Stimulated activated naive CD8-positive, alpha-beta T cell treated with anti-CD3 and anti-CD28 coated beads, Interleukin-15, Interleukin-2, amounts not matched to agents 100 ng/mL and 50 ng/mL, for 24 hours (primary cell): ENCODE data around the gene KRT34.
"Not testable (repeated sequence)": the region's sequence is repeated elsewhere in the genome, so short reads cannot be mapped to it uniquely, and the experiment has no call there.

Experiments used
- H3K27ac Mint-ChIP-seq: one replicate; pipeline ENCODE4 v1.8.0; 2021; ENCODE audit warnings: mild to moderate bottlenecking, mixed read lengths
- H3K27me3 Mint-ChIP-seq: one replicate; pipeline ENCODE4 v1.8.0; 2021; ENCODE audit warnings: mixed read lengths
- H3K36me3 Mint-ChIP-seq: one replicate; pipeline ENCODE4 v1.8.0; 2021; ENCODE audit warnings: low read depth, mixed read lengths
- H3K4me1 Mint-ChIP-seq: one replicate; pipeline ENCODE4 v1.8.0; 2021; ENCODE audit warnings: low read depth, mixed read lengths
- H3K4me3 Mint-ChIP-seq: one replicate; pipeline ENCODE4 v1.8.0; 2021; ENCODE audit warnings: mild to moderate bottlenecking, mixed read lengths
- H3K9me3 Mint-ChIP-seq: one replicate; pipeline ENCODE4 v1.8.0; 2021; ENCODE audit warnings: mixed read lengths

The KRT34 gene

DNA sequence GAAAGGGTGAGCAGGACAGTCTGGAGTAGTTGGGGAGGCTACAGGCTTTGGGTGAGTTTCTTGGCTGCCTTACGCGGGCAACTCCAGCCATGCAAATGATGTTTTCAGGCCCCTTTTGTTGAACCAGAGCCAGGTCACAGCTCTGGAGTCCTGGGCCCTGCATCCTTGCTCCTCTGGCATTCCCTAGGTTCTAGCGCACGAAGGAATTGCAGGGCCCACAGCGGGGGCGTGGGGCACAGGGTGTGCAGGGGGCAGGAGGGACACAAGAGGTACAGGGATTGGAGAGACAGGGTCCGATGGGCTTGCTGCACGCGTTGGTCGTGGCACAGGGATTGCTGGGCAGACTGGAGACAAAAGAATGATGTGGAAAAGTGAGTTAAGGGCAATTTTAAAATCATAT lies 11.7 kb upstream of the KRT34 start:
- Mint-ChIP-seq H3K27me3 (peaks cover 8% of the 10 kb centered on the region), H3K36me3 (no peaks in the 10 kb centered on the region), H3K4me1 (no peaks in the 10 kb centered on the region), H3K9me3 (no peaks in the 10 kb centered on the region), H3K4me3 (no peak overlapping the region), H3K27ac (no peak overlapping the region)

DNA sequence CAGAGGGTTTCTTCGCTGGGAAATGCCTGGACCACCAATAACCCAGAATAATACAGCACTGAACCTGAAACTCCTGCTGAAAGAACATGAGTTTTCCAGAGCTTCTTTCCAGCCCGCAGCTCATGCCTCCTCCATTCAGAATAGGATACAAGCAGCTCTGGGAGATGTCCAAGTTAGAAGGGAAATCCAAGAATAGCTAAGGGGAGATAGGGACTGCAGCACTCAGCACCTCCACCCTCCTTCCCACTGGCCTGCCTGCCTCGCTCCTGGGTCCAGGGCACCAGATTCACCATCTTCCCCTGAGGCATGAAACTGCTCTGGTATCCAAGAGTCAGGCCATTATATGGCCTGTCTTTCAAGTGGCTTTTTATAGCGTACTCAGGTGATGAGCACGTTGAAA lies 11.2 kb upstream of the KRT34 start:
- Mint-ChIP-seq H3K9me3 (no peaks in the 10 kb centered on the region), H3K36me3 (no peaks in the 10 kb centered on the region), H3K4me3 (no peak overlapping the region), H3K4me1 (no peaks in the 10 kb centered on the region), H3K27ac (no peak overlapping the region), H3K27me3 (peaks cover 8% of the 10 kb centered on the region)

DNA sequence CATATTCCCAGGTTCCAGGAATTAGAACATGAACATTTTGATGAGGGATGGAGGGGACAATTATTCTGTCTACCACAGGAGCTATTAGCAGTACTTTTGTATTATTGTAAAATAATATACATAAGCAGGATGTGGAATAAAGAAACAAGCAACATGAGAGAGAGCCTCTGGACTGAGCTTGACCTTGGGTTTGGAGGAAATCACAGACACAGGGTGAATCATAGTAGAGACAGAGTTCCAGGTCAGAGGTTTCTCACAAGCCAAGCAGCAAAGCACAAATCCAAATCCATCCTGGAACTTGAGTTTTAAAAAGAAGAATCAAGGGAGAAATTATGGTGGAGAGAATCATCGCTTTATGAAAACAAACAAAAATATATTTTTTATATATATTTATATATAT lies 10.2 kb upstream of the KRT34 start:
- Mint-ChIP-seq H3K9me3 (no peaks in the 10 kb centered on the region), H3K4me3 (no peak overlapping the region), H3K36me3 (no peaks in the 10 kb centered on the region), H3K27ac (no peak overlapping the region), H3K27me3 (peaks cover 8% of the 10 kb centered on the region), H3K4me1 (no peaks in the 10 kb centered on the region)

DNA sequence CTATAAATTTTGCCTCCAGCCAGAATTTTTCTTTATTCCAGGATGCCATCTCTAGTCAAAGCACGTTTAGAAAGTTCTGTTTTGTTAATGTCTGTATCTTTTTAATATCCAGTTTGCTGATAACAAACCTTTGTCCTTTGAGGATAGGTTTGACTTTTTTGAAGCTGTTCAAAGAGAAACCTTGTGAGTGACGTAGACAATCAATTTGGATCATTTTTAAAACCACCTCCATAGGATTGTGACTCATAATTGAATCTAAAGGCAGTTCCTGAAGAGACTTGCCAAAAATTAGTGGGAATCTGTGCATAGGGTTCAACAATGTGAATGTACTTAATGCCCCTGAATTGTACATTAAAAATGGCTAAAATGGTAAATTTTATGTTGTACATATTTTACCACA lies 9.4 kb upstream of the KRT34 start:
- peaks cover 8% of the 10 kb centered on the region for H3K27me3 Mint-ChIP-seq
- H3K36me3 Mint-ChIP-seq = peaks cover 3% of the 10 kb centered on the region
- H3K4me3 Mint-ChIP-seq = no peak overlapping the region
- H3K27ac Mint-ChIP-seq = no peak overlapping the region
- H3K4me1 Mint-ChIP-seq = no peaks in the 10 kb centered on the region
- H3K9me3 Mint-ChIP-seq = peaks cover 3% of the 10 kb centered on the region

DNA sequence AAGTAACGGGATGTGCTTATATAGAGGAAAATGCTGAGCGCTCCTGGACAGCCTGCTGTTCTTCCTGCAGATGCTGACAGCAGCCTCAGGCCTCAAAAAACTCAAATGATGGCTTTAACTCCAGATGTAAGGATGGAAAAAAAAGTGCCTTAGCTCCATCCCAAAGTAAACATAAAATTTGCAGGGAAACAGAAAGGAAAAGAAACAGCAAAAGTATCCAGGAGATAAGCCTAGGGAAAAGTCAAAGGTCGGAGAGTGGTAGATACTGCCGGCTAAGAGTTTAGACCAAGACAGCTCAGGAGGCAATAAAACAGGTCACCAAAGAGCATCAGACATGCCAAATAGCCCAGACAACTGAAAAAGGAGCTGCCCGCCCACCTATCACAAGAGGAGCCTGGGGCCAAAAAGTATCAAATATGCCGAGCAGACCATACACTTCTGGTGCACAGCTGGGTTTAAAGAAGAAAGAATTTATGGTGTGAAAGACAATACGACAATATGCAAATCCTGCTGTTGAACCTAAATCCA lies 8.4 kb upstream of the KRT34 start:
- Mint-ChIP-seq H3K4me3 (no peak overlapping the region), H3K27ac (no peak overlapping the region), H3K27me3 (peaks cover 8% of the 10 kb centered on the region), H3K36me3 (peaks cover 7% of the 10 kb centered on the region), H3K9me3 (peaks cover 7% of the 10 kb centered on the region), H3K4me1 (no peaks in the 10 kb centered on the region)

DNA sequence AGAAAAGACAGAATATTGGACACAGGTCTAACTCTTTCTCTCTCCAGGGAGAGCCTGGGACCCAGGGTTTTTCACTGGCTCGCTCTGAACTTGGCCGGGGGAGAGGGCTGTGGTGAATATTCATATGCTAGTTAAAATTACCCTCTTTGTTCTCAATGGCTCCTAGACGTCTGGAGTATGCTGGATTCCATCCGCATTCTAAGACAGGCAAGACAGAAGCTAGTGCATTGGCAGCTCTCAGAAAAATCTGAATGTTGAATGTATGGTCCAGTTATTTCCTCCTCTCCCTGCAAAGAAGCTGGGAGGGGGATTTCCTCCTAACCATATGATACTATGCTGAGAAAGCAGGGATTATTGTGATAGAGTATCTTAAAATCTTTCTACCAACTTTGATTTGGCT lies 5.6 kb upstream of the KRT34 start:
- Mint-ChIP-seq H3K27me3 (peaks cover 8% of the 10 kb centered on the region), H3K4me3 (no peak overlapping the region), H3K9me3 (peaks cover 7% of the 10 kb centered on the region), H3K4me1 (no peaks in the 10 kb centered on the region), H3K27ac (no peak overlapping the region), H3K36me3 (peaks cover 7% of the 10 kb centered on the region)

DNA sequence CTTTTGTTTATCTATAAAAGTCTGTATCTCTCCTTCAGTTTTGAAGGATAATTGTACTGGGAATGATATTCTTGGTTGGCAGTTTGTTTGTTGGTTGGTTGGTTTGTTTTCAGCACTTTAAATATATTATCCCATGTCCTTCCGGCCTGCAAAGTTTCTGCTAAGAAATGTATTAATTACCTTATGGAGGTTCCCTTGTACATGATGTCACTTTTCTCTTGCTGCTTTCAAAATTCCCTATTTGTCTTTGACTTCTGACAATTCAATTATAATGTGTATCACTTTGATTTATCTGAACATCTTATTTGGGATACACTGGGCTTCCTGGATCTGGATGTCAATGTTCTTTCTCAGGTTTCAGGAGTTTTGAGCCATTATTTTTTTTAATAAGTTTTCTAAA lies 4.1 kb upstream of the KRT34 start:
- peaks cover 7% of the 10 kb centered on the region for H3K36me3 Mint-ChIP-seq
- no peaks in the 10 kb centered on the region for H3K4me1 Mint-ChIP-seq
- peaks cover 7% of the 10 kb centered on the region for H3K9me3 Mint-ChIP-seq
- peaks cover 8% of the 10 kb centered on the region for H3K27me3 Mint-ChIP-seq
- H3K27ac Mint-ChIP-seq = no peak overlapping the region
- H3K4me3 Mint-ChIP-seq = no peak overlapping the region

DNA sequence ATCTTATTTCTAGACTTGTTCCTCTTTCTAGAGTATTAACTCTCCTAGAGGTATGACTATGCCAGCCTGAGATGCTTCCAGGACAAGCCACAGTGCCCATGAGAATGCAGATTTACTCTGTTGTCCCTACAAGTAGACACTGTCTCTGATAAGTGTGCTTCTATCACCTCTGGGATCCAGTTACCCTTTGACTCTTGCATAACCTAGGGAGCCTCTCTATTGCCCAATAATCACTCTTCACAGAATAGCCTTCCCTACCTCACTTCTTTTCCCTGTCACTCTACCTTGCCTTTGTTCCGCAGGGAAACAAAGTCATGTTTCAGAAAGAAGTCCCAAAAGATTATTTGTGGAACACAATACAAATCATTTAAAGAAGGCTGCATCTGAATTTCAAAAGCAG lies 1.6 kb upstream of the KRT34 start:
- H3K4me1 Mint-ChIP-seq = peaks cover under 1% of the 10 kb centered on the region
- no peaks in the 10 kb centered on the region for H3K27me3 Mint-ChIP-seq
- H3K36me3 Mint-ChIP-seq = peaks cover 7% of the 10 kb centered on the region
- H3K4me3 Mint-ChIP-seq = no peak overlapping the region
- peaks cover 7% of the 10 kb centered on the region for H3K9me3 Mint-ChIP-seq
- H3K27ac Mint-ChIP-seq = no peak overlapping the region

DNA sequence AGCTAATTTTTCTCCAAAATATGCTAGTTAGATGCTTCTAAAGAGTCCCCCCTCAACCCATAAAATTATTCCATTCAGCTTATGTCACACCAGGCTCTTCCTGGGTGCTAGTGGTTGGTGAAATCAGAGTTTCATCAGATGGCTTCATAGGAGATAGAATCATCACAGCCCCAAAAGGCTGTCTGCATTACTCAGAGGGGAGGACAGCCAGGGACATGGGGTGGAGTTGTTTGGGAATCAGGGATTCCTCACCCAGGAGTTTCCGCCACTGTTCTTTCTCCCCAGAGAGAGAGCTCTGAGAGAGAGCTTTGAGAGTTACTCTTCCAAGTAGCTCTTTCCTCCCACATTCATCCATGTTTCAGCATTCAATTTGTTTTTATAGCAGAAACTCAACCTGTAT lies 288 bp upstream of the KRT34 start:
- no peak overlapping the region for H3K4me3 Mint-ChIP-seq
- H3K27ac Mint-ChIP-seq = no peak overlapping the region
- H3K4me1 Mint-ChIP-seq = peaks cover 10% of the 10 kb centered on the region
- H3K27me3 Mint-ChIP-seq = no peaks in the 10 kb centered on the region
- H3K36me3 Mint-ChIP-seq = peaks cover 7% of the 10 kb centered on the region
- H3K9me3 Mint-ChIP-seq = peaks cover 7% of the 10 kb centered on the region

DNA sequence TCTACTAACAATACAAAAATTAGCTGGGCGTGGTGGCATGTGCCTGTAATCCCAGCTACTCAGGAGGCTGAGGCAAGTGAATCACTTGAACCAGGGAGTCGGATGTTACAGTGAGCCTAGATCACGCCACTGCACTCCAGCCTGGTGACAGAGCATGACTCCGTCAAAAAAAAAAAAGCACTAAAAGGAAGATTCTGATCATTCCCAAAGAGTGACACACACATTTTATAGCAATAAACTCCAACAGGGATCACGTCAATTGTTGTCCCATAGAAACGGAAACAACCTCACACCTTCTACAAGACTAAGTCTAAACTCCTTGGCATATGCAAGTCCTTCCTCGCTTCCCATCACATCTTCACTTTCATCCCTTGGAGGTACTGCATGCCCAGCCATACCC lies 2.0 kb downstream of the KRT34 start:
- H3K4me3 Mint-ChIP-seq, H3K27me3 Mint-ChIP-seq, H3K36me3 Mint-ChIP-seq, H3K27ac Mint-ChIP-seq, H3K9me3 Mint-ChIP-seq: not testable (repeated sequence)
- H3K4me1 Mint-ChIP-seq = peaks cover 10% of the 10 kb centered on the region

DNA sequence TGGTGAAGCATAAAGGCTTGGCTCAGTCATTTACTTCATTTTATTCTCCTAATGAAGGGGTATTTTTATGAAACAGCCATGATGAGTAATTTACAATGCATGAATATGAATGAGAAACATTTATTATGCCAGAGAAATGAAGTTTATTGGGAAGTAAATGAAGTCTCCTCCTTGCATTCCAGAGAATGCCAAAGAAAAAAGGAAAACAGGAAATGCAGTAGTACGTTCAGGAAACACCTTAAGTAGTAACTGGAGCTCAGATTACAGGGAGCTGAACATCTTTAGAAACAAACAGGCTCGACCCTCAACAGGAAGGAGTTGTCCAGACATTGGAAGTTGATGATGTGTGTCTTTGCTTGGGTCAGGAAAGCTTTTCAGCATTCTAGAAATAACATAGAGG lies 4.6 kb downstream of the KRT34 start:
- H3K36me3 Mint-ChIP-seq = no peaks in the 10 kb centered on the region
- H3K27me3 Mint-ChIP-seq = no peaks in the 10 kb centered on the region
- H3K27ac Mint-ChIP-seq = no peak overlapping the region
- peaks cover 10% of the 10 kb centered on the region for H3K4me1 Mint-ChIP-seq
- H3K4me3 Mint-ChIP-seq = no peak overlapping the region
- H3K9me3 Mint-ChIP-seq = peaks cover 4% of the 10 kb centered on the region

DNA sequence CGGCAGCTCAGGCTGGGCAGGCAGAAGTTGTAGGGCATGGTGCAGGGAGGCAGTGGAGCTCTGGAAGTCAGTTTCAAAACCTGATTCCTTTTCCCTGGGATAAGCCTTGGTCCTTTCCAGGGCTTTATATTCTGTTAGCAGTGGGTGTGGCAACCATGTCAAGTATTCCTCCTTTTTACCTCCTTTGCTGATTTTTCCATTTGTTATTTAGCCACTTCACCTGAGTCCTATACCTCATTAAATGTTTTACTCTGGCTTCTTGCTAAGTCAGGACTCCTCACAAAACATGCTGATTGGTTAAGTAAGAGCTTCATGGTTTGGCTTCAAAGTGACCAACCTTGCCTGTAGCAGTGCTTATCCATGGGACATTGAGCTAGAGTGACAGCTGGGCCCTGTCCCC lies 12.4 kb downstream of the KRT34 start, which contains the start of gene KRT33B:
Gene KRT33B, minus strand, starts transcription at position 101 of the 400 bp plus-strand sequence. Its CDS starts 63 bp downstream, at position 38.
- no peak within 1 kb of the TSS for H3K27ac Mint-ChIP-seq
- no peaks in the 10 kb centered on the region for H3K27me3 Mint-ChIP-seq
- H3K4me3 Mint-ChIP-seq = no peak within 1 kb of the TSS
- H3K9me3 Mint-ChIP-seq = no peaks in the 10 kb centered on the region
- H3K36me3 Mint-ChIP-seq = no peaks in the 10 kb centered on the region
- no peaks in the 10 kb centered on the region for H3K4me1 Mint-ChIP-seq

DNA sequence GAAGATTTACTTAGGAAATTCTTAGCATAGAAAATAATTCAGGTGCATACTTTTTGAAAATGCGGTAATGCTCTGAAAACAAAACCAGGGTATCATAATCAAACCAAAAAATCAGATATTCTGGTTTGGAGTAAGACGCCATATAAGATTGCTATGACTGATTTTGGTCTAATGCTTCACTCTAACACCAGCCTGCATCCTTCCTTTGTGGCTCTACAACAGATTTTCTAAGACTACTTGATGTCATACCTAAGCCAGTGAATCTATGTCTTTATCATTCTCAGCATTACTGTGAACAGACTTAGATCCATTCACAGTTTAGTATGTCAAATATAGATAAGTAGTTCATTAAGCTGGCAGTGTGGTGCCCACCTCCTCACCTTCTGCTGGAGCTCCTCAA lies 13.1 kb downstream of the KRT34 start:
- Mint-ChIP-seq H3K4me3 (no peak overlapping the region), H3K9me3 (no peaks in the 10 kb centered on the region), H3K27me3 (no peaks in the 10 kb centered on the region), H3K36me3 (no peaks in the 10 kb centered on the region), H3K4me1 (no peaks in the 10 kb centered on the region), H3K27ac (no peak overlapping the region)

DNA sequence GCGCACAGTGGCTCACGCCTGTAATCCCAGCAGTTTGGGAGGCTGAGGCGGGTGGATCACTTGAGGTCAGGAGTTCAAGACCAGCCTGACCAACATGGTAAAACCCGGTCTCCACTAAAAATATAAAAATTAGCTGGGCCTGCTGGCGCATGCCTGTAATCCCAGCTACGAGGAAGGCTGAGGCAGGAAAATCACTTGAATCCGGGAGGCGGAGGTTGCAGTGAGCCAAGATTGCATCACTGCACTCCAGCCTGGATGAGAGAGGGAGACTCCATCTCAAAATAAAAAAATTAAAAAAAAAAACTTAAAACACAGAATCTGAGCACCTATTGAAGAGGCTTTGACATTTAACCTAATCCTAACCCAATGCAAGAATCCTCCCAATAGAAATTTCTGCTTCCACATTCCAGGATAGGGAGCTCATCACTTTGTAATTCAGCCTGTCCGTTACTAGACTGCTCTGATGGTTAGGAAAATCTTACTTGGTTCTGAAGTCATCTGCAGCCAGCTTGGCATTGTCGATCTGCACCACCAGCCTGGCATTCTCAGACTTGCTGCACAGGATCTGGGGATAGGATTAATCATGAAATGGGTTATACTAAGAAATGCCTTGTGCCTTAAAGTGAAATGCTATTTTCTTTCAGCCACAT lies 14.6 kb downstream of the KRT34 start:
- Mint-ChIP-seq H3K36me3 (no peaks in the 10 kb centered on the region), H3K4me1 (no peaks in the 10 kb centered on the region), H3K9me3 (no peaks in the 10 kb centered on the region), H3K4me3 (no peak overlapping the region), H3K27ac (no peak overlapping the region), H3K27me3 (no peaks in the 10 kb centered on the region)

DNA sequence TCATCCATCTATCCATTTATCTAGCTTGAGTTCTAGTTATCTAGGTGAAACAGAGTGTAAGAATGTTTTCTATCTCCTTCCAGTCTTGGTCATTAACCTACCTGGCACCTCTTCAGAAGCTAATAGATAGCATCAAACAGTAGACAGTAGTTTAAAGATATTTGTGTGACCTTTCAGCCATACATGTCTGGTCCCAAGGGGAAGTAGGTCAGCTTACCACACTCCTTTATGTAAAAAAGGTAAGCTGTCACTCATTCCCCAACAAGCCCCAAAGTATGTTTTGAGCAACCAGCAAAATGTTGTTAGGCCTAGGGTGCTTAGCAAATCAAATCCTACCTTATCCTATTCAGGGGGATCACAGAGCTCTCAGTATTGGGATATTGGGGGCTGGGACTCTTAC lies 16.0 kb downstream of the KRT34 start:
- Mint-ChIP-seq H3K9me3 (no peaks in the 10 kb centered on the region), H3K4me1 (no peaks in the 10 kb centered on the region), H3K27me3 (no peaks in the 10 kb centered on the region), H3K36me3 (no peaks in the 10 kb centered on the region), H3K27ac (no peak overlapping the region), H3K4me3 (no peak overlapping the region)

DNA sequence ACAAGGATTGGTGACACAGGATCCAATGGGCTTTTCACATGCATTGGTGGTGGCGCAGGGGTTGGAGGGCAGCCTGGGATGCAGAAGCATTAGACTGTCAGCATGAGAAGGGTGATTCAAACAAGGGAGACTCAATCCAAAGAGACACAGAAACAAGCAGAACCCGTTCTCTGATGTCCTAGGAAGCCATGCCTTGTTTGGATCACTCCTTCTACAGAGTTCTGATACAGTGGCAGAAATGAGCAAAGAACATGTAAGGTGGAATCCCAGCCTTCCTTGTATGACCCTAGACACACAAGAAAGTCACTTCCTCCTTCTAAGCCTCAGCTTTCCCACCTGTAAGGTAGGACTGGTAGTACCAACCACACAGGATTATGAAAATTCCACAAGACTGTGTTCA lies 18.2 kb downstream of the KRT34 start:
- Mint-ChIP-seq H3K4me1 (no peaks in the 10 kb centered on the region), H3K27ac (no peak overlapping the region), H3K27me3 (no peaks in the 10 kb centered on the region), H3K4me3 (no peak overlapping the region), H3K9me3 (no peaks in the 10 kb centered on the region), H3K36me3 (no peaks in the 10 kb centered on the region)
